ENCODE measurements around the gene GRK2.

The GRK2 gene

DNA sequence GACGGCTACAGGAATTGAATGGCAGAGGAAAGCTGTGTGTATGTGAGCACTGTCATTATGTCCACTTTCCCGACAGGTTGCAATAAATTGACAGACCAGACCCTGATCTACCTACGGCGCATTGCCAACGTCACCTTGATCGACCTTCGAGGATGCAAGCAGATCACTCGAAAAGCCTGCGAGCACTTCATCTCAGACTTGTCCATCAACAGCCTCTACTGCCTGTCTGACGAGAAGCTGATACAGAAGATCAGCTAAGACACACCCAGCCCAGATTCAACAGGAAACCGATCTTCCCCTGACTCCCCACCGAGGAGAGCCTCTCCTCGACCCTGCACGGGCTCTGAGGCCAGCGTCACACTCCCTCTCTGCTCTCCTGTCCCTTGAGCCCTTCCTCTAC, 11.5 kb upstream of the GRK2 start:
- no peak for DNase-seq

DNA sequence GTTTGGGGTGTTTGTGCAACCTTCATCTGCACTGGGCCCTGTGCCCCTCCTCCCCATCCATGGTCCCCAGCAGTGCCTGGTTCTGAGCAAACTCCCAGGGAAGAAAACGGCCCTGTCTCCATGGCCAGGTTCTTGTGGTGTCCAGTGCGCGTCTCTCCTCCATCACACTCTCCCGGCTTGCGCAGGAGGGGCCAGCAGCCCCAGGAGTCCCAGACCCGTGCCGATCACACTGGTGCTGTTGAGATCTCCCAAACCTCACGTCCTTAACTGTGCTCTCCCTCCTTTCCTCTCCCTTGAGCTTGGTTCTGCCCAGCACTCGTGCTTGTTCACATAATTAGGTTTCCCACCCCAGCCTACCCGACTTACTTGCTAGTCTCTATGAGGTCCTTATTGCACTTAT, 10.9 kb upstream of the GRK2 start:
- DNase-seq: no peak

DNA sequence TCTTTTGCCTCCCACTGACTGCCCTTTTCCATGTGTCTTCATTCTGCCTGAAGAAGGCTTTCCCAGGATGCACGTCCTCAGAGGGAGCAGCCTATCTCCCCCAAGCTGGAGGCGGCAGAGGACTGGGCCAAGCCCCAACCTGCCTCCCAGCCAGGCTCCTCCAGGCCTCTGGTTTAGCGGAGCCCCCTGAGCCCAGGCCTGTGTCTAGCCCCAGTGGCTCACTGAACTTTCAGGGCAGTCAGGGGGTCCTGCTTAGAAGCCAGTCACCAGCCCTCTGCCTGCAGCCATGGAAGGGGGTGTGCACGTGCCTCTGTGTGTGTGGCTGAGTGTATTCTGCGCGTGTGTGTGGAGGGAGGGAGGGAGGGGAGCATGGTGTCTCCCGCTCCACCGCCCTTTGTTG, 10.4 kb upstream of the GRK2 start:
- DNase-seq: no peak

DNA sequence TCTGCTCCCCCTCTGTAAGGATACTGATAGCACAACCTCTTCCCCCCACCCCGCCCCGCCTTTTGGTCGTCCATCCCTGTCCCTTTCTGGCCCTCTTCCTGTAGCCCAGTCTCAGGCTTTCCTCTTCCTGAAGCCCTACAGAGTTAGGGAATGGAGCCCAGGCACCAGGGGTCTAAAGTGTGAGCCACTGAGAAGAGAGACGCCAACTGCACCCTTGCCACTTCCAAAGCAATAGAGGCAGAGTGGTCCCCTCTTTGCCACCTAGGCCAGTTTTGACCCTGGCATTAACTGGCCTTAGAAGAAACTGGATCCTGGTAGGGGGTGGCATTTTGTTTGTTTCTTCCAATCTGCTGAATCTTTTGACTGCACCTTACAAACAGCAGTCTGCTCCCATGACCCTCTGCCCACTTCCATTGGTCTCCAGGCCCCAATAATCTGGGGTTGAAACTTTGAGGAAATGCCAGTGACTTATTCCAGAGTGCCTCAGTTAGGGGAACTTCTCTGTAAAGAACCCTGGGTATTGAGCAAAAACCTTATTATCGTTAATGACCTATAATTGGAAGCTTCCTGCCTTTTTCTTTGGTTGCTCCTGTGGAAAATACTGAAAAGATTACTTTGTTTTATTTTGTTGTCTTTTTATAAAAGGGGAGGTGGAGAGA, 9.7 kb upstream of the GRK2 start:
- peak in 3 of 4 experiments; percentile 33 to 49 (median 47) for DNase-seq

DNA sequence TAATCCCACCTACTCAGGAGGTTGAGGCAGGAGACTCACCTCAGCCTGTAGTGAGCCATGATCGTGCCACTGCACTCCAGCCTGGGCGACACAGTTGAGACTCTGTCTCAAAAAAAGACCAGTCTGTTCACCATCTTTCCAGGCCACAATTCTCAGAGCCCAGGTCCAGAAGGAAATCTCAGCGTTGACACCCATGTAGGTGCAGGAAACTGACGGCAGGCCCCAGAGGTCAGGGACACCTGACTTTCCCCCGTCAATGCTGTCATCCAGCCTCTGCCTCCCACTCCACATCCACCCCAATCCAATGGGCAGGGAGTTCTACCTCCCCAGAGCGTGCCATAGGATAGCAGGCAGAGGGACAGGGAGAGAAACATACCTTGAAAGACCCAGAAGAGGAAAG, 5.9 kb upstream of the GRK2 start:
- no peak for DNase-seq

DNA sequence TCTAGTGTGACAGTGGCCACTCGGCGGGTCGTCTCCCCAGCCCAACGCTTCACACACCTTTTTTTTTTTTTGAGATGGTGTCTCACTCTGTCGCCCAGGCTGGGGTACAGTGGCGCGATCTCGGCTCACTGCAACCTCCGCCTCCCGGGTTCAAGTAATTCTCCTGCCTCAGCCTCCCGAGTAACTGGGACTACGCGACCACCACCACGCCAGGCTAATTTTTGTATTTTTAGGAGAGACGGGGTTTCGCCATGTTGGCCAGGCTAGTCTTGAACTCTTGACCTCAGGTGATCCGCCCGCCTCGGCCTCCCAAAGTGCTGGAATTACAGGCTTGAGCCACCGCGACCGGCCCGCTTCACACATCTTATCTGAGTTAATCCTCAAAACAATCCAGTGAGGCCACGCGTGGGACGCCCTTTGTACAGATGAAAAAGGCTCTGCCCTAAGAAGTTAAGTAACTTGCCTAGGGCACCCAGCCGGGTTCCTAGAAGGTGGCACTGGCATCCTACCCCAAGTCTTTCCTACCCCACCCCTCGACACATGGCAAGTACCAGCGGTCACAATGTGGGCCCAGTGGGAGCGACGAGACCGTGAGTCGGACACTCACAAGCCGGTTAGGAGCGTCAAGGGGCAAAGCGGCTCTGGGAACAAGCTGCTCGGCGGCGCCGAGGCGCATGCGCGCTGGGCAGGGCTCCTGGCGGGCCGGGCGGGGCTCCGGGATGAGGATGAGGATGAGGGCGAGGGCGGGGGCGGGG, 5.2 kb upstream of the GRK2 start:
- DNase-seq: peak in 3 of 4 experiments; percentile 43 to 78 (median 66)

DNA sequence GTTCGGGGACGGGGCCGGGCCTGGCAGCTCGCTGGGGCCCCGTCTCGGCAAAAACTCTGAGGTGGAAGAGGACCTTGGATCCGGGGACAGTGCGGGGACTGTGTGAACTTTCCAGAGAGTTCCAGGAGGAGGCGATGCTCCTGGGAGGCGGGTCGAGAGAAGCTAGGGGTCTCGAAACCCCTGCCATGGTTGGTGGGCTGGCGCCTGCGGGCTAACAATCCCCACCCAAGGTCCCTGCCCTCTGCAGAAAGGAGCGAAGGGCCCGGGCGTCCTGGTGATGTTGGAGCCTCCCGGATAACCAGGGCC, 4.7 kb upstream of the GRK2 start:
- DNase-seq: no peak

DNA sequence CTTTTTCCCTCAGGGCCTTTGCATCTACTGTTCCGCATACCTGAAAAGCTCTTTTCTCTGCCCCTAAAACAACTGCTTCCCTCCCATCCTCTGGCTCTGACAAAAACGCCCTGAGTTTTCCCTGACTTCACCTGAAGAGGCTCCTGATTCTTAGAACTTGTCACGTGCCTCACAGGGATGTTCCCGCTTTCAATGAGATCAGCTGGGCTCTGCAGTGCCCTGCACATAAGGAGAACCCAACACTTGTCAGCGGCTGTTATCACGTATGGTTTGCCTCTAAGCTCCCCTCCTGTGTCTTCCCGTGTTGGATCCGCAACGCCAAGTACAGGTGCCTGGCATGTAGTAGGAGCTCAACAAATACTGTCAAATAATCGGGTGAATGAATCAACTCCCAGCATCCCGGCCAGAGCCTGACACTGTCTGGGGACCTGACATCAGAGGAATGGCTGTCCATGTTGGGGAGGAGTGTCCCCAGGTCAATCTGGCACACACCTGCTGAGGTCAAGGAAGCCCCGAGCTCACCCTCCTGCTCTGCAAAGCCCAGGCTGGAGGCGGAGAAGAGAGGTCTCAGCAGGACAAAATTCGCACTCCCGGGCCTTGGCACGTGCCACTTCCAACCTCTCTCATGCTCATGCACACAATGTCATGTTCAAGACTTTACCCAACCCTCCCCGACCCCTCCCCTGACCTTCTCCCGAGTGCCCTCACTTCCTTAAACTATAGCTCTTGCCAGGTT, 4.2 kb upstream of the GRK2 start:
- DNase-seq: peak in 1 of 4 experiments; percentile 36

DNA sequence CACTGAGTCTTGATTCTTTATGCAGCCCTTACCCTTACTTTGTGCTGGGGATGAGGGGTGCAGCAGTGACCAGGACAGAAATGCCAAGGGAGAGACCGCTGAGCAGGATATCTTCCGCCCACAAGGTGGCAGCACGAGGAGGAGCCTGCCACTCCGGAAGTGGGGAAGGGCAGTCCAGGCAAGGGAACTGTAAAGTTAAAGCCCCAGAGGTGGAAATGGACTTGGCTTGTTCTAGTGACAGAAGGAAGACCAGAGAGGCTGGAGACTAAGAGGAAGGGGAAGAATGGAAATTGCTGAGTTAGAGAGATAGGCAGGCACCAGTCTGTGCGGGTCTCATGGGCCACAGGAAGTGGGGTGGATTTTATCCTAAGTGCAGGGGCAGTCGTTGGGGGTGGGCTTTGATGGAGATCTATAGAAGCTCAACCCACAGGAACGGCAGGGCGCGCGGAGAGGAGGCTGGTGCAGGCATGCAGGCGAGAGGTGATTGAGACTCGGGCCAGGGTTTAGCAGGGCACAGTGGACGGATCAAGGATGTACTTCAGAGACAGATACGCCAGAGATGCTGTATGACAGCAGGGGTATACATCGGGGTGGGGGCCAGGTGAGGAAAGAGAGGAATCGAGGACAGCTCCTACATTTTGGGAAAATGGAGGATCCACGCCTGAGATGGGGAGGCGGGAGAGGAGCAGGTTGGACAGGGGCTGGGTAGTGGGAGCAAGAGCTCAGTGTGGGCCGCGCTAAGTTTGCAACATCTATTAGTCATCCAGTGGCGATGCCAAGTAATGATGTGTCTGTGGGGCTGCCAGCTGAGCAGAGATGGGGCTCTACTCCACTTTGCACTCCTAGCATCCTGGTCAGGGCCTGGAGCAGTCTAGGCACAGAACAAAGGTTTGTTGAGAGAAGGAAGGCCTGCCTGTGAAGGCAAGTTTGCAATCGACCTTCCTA, 3.3 kb upstream of the GRK2 start:
- DNase-seq: peak; percentile 91 to 95 (median 94)

DNA sequence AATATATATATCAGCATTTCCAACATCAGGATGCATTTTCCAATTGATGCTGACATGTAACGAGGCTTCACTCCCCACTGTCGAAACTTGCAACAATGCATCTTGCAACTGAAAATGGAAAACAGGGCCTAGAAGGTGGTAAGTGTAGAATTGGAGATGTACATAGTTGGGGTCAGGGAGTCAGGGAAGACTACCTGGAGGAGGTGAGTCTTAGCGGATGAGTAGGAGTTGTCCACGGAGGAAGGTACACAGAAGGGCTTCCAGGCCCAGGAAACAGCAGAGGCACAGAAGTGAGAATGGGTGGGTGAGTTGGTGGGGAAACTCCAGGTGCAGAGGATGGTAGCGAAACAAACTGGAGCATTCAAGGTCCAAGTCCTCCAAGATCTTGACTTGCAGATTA, 2.0 kb upstream of the GRK2 start:
- DNase-seq: no peak

DNA sequence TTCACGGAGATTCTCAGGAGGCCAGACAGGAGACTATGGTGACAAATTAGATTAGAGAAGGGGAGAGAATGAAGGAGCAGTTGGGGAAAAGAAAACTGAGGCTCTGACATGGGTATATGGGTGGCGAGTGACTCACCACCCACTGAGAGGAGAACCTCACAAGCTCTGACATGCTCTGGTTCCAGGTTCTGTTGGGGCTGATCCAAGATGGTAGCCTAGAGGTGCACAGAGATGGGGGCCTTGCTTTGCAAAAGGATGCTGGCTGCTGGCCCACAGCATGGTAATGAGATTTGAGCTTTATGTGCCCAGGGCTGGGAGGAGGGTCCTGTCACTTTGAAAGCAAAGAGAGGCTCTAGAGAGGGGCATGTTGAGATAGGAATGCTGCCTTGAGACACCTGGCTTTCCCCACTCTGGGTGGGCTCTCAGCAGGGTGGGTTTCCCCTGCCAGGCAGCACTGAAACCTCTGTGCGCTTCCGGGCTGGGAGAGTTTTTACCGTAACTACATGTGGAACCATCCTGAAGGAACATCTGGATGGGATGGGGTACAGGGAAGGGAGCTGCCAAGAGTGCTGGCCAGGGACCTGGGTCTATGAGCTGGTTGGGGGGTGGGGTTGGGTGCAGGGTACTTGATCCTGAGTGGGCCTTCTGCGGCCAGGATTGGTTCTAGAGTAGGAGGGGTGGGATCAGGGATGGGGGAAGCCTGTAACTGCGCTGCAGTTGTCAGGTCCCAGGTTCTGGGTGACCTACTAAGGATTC, 1.2 kb upstream of the GRK2 start:
- DNase-seq: peak in 1 of 4 experiments; percentile 29

DNA sequence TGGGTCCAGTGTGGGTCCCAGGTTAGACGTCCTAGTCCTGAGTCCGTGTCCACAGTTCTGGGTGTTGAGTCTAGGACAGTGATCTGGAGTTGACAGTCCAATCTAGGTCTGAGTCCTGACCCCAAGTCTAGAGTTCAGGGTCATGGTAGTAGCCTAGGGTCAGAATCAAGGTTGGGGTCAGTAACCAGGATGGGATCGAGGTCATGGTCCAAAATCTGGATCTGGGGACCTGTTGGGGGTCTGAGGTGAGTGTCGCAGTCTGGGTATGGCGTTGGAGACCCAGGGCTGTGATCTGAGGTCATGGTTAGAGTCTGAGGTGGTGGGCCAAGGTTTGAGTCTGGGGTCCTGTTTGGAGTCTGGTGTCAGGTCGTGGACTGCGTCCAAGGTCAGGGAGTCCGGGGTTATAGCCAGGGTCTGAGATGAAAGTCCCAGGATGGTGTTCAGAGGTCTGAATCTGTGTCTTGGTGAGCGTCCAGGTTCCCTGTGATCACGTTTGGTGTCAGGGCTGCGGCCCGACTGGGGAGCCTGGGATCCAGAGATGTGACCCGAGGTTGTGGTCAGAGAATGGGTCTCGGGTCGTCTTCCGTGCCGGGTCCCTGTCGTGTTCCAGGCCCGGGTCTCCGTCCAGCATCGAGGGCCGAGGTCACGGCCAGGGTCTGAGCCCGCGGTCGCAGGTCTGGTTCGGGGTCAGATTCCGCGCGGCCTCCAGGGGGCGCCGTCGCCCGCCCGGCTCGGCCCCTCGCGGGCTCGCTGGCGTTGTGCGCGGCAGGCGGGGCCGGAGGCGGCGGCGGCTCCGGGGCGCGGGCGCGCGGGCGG, 432 bp upstream of the GRK2 start:
- DNase-seq: peak; percentile 80 to 95 (median 92)

DNA sequence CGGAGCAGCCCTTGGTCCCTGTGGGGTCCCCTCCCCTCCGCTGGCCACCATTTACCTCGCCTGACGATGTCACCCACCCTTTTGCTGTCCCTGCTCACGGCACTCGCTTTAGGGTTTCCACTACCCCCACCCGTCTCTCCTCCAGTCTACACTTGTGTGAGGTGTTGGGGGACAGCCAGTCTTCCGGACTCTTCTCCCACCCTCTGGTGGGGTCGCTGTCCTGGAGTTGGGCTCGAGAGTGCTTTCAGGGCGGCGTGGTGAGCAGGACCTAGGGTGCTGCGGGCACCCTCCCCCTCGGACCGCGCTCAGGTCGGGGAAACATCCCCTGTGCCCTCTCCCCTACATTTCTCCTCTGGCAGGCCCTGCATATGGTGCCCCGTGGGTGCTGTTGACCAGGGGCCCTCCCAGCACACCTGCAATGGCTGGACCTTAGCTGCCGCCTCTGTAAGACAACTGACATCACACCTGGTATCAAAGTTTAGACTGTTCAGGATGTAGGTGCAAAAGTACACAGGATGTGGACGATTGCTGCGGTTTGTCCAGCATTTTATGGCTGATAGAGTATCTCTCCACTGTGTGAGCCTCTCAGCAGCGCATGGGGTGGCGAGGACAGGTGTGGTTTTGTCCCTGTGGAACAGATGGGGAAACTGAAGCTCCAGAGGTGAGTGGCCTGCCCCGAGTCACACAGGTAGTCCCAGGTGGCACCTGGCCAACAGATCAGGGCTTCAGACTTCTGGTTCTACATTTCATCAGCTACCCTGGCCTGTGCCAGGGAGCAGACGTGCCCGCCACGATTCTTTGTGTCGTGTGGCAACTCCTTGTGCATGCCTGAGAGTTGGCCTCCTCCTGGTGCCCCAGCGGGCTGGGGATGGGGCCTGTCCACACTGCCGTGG, 1.2 kb downstream of the GRK2 start:
- peak in 3 of 4 experiments; percentile 30 to 57 (median 51) for DNase-seq

DNA sequence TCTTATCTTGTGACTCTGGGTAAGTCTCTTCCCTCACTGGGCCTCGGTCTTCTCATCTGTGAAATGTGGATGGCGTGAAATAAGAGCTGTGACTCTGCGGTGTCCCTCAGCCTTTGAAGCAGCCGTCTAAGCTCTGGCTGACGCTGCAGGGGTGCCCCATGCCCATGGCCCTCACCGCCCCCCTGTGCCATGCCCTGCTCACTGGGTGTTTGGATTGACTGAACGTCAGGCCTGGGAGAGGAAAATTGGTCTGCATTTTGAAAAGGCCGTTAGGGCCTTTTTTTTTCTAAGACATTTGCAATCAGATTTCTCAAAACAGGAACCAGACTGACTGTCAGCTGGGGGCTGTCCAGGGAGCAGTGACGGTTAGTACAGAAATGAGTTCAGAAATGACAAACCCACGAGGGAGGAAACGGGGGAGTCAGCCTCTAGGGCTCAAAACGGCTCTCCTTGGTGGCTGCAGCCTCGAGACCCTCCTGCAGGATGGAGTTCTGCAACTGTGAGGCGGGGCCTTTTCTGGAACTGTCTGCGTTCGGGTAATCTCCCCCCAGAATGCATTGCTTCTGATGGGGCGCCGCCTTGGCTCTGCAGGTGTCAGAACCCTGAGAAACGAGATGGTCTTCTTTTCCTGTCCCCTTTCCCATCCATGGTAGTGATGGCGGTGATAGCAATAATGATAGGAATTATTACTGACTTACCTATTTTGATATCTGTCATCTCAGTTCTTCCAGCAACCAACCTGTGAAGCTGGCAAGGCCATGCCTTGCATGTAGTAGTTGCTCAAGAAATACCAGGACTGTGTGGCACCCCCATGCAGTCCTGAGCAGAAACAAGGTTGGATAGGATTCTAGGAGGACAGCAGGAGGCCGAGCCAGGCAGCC, 2.0 kb downstream of the GRK2 start:
- peak; percentile 88 to 95 (median 92) for DNase-seq

DNA sequence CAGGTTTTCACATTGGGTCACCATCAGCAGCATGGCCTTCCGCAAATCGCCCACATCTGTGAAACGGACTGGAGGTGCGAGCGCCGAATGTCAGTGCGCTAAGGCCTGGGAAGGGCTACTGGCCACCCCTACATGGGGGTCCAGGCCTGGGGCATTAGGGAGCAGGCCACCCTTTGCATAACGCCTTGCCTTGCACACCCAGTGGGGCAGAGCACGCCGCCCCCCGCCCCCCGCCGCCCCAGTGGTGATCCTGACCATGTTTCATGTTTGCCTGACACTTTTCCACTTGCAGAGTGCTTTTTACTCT, 2.6 kb downstream of the GRK2 start:
- peak in 1 of 4 experiments; percentile 44 for DNase-seq

DNA sequence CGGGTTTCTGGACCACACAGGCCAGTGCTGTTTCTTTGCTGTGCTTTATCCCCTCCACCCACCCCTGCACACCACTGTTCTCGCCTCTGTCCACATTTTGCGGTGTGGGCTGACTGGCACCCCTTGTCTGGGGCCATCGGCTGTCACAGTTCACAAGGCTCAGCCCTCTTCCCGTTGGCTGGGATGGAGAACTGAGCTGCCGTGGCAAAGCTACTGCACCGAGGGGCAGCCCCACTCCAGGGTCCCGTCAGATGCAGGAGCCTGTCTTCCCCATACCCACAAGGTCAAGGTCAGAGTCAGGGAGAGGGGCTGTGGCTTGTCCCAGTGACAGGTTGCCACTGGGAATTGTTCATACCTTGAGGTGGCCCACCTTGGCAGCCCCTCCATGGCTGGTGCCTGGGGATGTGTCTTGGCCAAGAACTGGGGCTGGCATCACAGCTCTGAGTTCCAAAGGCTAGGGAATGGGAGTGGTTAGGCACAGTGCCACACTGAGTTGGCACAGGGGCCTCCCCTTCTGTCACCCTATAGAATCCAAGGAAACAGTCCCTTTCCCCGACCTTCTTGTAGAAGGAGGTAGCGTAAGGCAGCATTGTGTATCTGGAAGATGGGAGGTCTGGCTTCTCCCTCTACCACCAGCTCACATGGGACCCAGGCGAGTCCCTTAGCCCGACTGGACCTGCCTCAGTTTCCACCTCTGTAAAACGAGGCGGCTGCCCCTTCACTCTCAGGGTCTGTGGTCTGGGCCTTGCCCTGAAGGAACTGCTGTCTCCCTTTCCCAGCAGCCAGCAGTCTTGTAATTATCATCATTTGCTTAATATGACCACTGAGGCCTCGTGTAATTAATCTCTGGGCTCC, 3.4 kb downstream of the GRK2 start:
- peak in 3 of 4 experiments; percentile 67 to 71 (median 67) for DNase-seq

DNA sequence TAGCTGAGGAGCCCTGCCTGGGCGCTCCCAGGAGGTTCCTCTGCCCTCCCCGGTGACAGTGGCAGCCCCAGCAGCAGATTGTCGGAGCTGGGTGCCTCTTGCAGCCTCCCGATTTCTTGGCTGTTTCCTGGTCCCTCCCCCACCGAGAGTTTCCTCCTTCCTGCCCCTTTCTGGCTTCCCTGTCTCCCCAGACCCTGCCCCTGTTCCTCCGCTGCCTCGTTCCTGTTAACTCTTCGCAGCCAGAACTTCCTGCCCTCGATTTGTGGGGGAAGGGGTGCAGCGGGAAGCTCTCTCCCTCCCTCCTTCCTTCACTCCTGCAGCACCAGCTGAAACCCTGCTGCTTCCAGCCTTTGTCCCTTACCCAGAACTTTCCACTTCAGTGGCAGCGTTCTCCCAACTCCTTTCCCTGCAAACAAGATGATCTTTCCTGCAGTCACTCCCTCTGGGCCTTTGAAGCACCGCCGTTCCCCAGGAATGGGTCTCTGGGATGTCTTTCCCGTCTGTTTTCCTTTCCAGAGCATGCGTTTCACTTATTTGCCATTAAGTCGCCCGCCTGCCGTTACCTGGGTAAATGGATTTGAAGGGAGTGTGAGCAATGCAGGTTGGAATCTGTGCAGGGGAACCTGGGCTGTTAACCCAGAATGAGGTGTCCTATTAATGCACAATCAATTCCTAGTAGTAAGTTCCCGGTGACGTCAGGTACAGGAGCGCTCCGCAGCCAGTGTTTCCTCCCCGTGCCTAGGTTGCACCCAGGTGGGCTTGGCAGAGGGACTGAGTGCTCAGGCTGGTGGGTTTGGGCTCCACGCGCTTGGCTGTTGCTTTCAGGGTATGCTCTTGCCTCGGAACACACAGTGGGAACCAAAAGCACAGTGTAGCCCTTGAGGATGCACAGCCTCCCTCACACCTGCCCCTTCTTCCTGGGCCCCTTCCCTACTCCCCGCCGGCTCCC, 4.3 kb downstream of the GRK2 start:
- DNase-seq: peak; percentile 75 to 88 (median 84)

Measured in suppressor macrophage (primary cell).